Natural killer cell (primary cell): ENCODE results near the gene MED13. TPM values are rescaled to one million over a fixed set of nuclear protein-coding genes. Genes with fewer than 3 reads are reported as not detected.

Experiments
- ATAC-seq, 3 donors: fragments of 150-1000 bp in 2 of 3; fragments of 200-7000 bp in 1 of 3; cut with Tn5 transposase; 1 replicate in 1 of 3; 2 replicates in 2 of 3; pipeline ENCODE4 v1.10.0; 2021; ENCODE audit warnings: mild to moderate bottlenecking in 2 of 3, moderate library complexity in 2 of 3
- DNase-seq, 2 donors: peaks; one replicate each; pipeline versions ENCODE4 v3.0.0 to v3.0.0-alpha.2; 2013 to 2021; ENCODE audit warnings: mixed read lengths in 1 of 2
- H3K27ac ChIP-seq: one replicate; pipeline ENCODE4 v1.5.1; 2013; ENCODE audit warnings: mild to moderate bottlenecking, low read length
- H3K27me3 ChIP-seq: one replicate; pipeline ENCODE4 v1.6.1; 2013; ENCODE audit warnings: low read length; ENCODE audit not compliant: control insufficient read depth, insufficient read depth
- H3K36me3 ChIP-seq: one replicate; pipeline ENCODE4 v1.6.1; 2013; ENCODE audit warnings: low read length; ENCODE audit not compliant: control insufficient read depth, insufficient read depth
- H3K4me1 ChIP-seq: one replicate; pipeline ENCODE4 v1.6.1; 2013; ENCODE audit warnings: low read length; ENCODE audit not compliant: control insufficient read depth, insufficient read depth
- H3K4me3 ChIP-seq: one replicate; pipeline ENCODE4 v1.5.1; 2013; ENCODE audit warnings: low read length
- H3K9me3 ChIP-seq: one replicate; pipeline ENCODE4 v1.6.1; 2013; ENCODE audit warnings: low read length; ENCODE audit not compliant: control insufficient read depth, insufficient read depth
- H3K27ac Mint-ChIP-seq, 2 donors: one replicate each; pipeline ENCODE4 v1.8.0; 2022; ENCODE audit warnings: mild to moderate bottlenecking in 2 of 2, mixed read lengths in 2 of 2, moderate library complexity in 1 of 2
- H3K27me3 Mint-ChIP-seq, 2 donors: one replicate each; pipeline ENCODE4 v1.8.0; 2022; ENCODE audit warnings: low read depth in 2 of 2, mixed read lengths in 2 of 2
- H3K36me3 Mint-ChIP-seq: one replicate; pipeline ENCODE4 v1.8.0; 2022; ENCODE audit warnings: mixed read lengths
- H3K4me1 Mint-ChIP-seq, 2 donors: one replicate each; pipeline ENCODE4 v1.8.0; 2022; ENCODE audit warnings: mixed read lengths in 2 of 2
- H3K4me3 Mint-ChIP-seq: one replicate; pipeline ENCODE4 v1.8.0; 2022; ENCODE audit warnings: mild to moderate bottlenecking, moderate library complexity, mixed read lengths
- H3K9me3 Mint-ChIP-seq, 2 donors: one replicate each; pipeline ENCODE4 v1.8.0; 2022; ENCODE audit warnings: mixed read lengths in 2 of 2
- CTCF ChIP-seq: fragments of 200-600 bp; IDR thresholded peaks from one replicate; pipeline ENCODE4 v1.8.0; 2022; ENCODE audit warnings: antibody characterized with exemption
- WGBS: methylation state at CpG from one replicate; pipeline ENCODE4 v1.1.7; 2013; ENCODE audit warnings: missing lambda C conversion rate; ENCODE audit not compliant: insufficient coverage; 5-methylcytosine and 5-hydroxymethylcytosine counted together
- intact Hi-C: fragments of 100-400 bp; cut with micrococcal nuclease; formaldehyde crosslinking; loops from one replicate; pipeline ENCODE4 v1.14.2; 2022
- total RNA-seq, 4 donors: library from RNA; stranded (reverse); fragments of 120-200 nt in 1 of 4; gene quantifications; one replicate each; pipeline versions ENCODE4 v1.2.3 to v1.2.4, GENCODE V29; 2013 to 2022

Gene MED13
- total RNA-seq, 3 donors from 2014 or later (not counting 1 experiment from before 2014, with no cell fraction given), result 107 to 122 (median 116) TPM

GRCh38 chr17:61955619-61956018 is 109.5 kb downstream of the MED13 start:
- Mint-ChIP-seq H3K4me3 (no peak overlapping the region), H3K36me3 (peaks cover 8% of the 10 kb centered on the region)
- 100% methylated on average over 1 of the region's 4 CpGs for WGBS

GRCh38 chr17:61947367-61948078 is 117.6 kb downstream of the MED13 start:
- Histone ChIP-seq H3K4me3 (no peak overlapping the region), H3K36me3 (peaks cover 86% of the 10 kb centered on the region), H3K27ac (no peak overlapping the region), H3K4me1 (no peaks in the 10 kb centered on the region), H3K9me3 (no peaks in the 10 kb centered on the region), H3K27me3 (no peaks in the 10 kb centered on the region)
- 100% methylated on average over 2 of the region's 3 CpGs for WGBS
- Mint-ChIP-seq H3K36me3 (peaks cover 16% of the 10 kb centered on the region), H3K4me3 (no peak overlapping the region), H3K4me1 (no peaks in the 10 kb centered on the region), H3K9me3 (no peaks in the 10 kb centered on the region), H3K27ac (no peak overlapping the region), H3K27me3 (no peaks in the 10 kb centered on the region)
- ATAC-seq, result no peak
- TF ChIP-seq CTCF, result no peak
- no peak for DNase-seq
- intact Hi-C loops, result no loop called here

More at GRCh38 chr17:61955619-61956018, 109.5 kb downstream of the MED13 start:
- no peak for TF ChIP-seq CTCF
- Histone ChIP-seq H3K9me3 (no peaks in the 10 kb centered on the region), H3K27ac (no peak overlapping the region), H3K4me1 (no peaks in the 10 kb centered on the region), H3K36me3 (peaks cover 62% of the 10 kb centered on the region), H3K4me3 (no peak overlapping the region), H3K27me3 (no peaks in the 10 kb centered on the region)
- Mint-ChIP-seq H3K27ac (no peak overlapping the region), H3K27me3 (no peaks in the 10 kb centered on the region), H3K4me1 (no peaks in the 10 kb centered on the region), H3K9me3 (no peaks in the 10 kb centered on the region)
- ATAC-seq (no peak), DNase-seq (no peak)
- intact Hi-C loops, result no loop called here

GRCh38 chr17:61946359-61946758 is 118.7 kb downstream of the MED13 start:
- no peak overlapping the region for H3K4me3 Mint-ChIP-seq

More at GRCh38 chr17:61946359-61946758, 118.7 kb downstream of the MED13 start:
- 100% methylated on average over 2 of the region's 2 CpGs for WGBS
- Histone ChIP-seq H3K27ac (no peak overlapping the region), H3K9me3 (no peaks in the 10 kb centered on the region), H3K4me1 (no peaks in the 10 kb centered on the region), H3K36me3 (peaks cover 75% of the 10 kb centered on the region), H3K27me3 (no peaks in the 10 kb centered on the region), H3K4me3 (no peak overlapping the region)
- no peak for ATAC-seq
- Mint-ChIP-seq H3K9me3 (no peaks in the 10 kb centered on the region), H3K27ac (peak overlapping the region in 1 of 2 donors; percentile 22), H3K36me3 (peaks cover 16% of the 10 kb centered on the region), H3K4me1 (no peaks in the 10 kb centered on the region), H3K27me3 (no peaks in the 10 kb centered on the region)
- no peak for DNase-seq
- no peak for TF ChIP-seq CTCF
- intact Hi-C loops, result no loop called here
